Activated CD8-positive, alpha-beta T cell treated with anti-CD3 and anti-CD28 coated beads for 36 hours (primary cell): ENCODE measurements around the gene TNKS1BP1. TPM values are rescaled to one million over a fixed set of nuclear protein-coding genes. Genes with fewer than 3 reads are reported as not detected.

ENCODE experiments used
- ATAC-seq: fragments of 200-7000 bp; cut with Tn5 transposase; one replicate; pipeline ENCODE4 v1.10.0; 2021; ENCODE audit warnings: mild to moderate bottlenecking, moderate library complexity
- CTCF ChIA-PET: fragments of 350-600 bp; sonication (Branson Sonifier 250); formaldehyde crosslinking; loops from one replicate; lab custom pipeline; 2021; ENCODE audit warnings: antibody characterized with exemption; lab: Charles Lee
- POLR2A ChIA-PET: fragments of 350-600 bp; sonication (Branson Sonifier 250); formaldehyde crosslinking; loops from one replicate; lab custom pipeline; 2021; ENCODE audit warnings: antibody characterized with exemption; lab: Charles Lee
- DNase-seq: peaks from one replicate; pipeline ENCODE4 v3.0.0-alpha.2; 2020
- H3K27ac Mint-ChIP-seq: one replicate; pipeline ENCODE4 v1.8.0; 2021; ENCODE audit warnings: mild to moderate bottlenecking, mixed read lengths
- H3K27me3 Mint-ChIP-seq: one replicate; pipeline ENCODE4 v1.8.0; 2021; ENCODE audit warnings: mixed read lengths
- H3K36me3 Mint-ChIP-seq: one replicate; pipeline ENCODE4 v1.8.0; 2021; ENCODE audit warnings: low read depth, mixed read lengths
- H3K4me1 Mint-ChIP-seq: one replicate; pipeline ENCODE4 v1.8.0; 2021; ENCODE audit warnings: low read depth, mixed read lengths
- H3K4me3 Mint-ChIP-seq: one replicate; pipeline ENCODE4 v1.8.0; 2021; ENCODE audit warnings: mild to moderate bottlenecking, moderate library complexity, mixed read lengths
- H3K9me3 Mint-ChIP-seq: one replicate; pipeline ENCODE4 v1.8.0; 2021; ENCODE audit warnings: mixed read lengths
- intact Hi-C: fragments of 100-400 bp; cut with micrococcal nuclease; formaldehyde crosslinking; loops from one replicate; pipeline ENCODE4 v1.10.0; 2022
- total RNA-seq, 2 experiments: library from RNA; stranded (reverse); gene quantifications; one replicate each; pipeline ENCODE4 v1.2.3, GENCODE V29; 2021
- TF ChIP-seq, protein P1 (sequence below): fragments of 200-600 bp; IDR thresholded peaks from one replicate; pipeline ENCODE4 v1.8.0; 2022; ENCODE audit warnings: antibody characterized with exemption, mild to moderate bottlenecking

The TNKS1BP1 gene
- total RNA-seq, 2 experiments from 2014 or later: 18.4 to 23.2 TPM

DNA sequence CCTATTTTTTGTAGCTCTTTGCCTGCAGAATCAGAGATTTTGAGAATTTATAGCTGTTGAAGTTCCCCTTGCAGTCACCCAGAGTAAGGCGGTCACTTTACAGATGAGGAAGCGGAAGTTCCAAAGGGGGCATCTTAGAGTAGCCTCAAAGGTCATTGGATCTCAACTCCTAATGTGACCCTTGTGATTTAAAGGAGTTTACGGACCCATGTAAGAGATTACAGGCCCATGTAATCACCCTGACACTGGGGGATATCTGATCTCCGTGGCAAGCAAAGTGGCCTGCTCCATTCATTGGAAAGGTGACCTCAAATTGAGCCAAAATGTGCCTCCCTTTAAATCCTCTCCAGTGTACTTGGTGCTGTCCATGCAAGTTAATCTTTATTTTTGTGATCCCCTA lies 29.1 kb upstream of the TNKS1BP1 start:
- TF ChIP-seq, protein P1, sequence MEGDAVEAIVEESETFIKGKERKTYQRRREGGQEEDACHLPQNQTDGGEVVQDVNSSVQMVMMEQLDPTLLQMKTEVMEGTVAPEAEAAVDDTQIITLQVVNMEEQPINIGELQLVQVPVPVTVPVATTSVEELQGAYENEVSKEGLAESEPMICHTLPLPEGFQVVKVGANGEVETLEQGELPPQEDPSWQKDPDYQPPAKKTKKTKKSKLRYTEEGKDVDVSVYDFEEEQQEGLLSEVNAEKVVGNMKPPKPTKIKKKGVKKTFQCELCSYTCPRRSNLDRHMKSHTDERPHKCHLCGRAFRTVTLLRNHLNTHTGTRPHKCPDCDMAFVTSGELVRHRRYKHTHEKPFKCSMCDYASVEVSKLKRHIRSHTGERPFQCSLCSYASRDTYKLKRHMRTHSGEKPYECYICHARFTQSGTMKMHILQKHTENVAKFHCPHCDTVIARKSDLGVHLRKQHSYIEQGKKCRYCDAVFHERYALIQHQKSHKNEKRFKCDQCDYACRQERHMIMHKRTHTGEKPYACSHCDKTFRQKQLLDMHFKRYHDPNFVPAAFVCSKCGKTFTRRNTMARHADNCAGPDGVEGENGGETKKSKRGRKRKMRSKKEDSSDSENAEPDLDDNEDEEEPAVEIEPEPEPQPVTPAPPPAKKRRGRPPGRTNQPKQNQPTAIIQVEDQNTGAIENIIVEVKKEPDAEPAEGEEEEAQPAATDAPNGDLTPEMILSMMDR: no peak
- Mint-ChIP-seq H3K9me3 (peaks cover 2% of the 10 kb centered on the region), H3K4me3 (no peak overlapping the region), H3K36me3 (peaks cover 2% of the 10 kb centered on the region), H3K27ac (no peak overlapping the region), H3K4me1 (peaks cover 3% of the 10 kb centered on the region), H3K27me3 (peaks cover 14% of the 10 kb centered on the region)
- no peak for ATAC-seq
- ChIA-PET CTCF (interaction anchor here (1.5 to 10.8 kb wide), 4 partner anchors 26 to 140 kb away, joined by 4 to 117 read pairs (median 12); no protein-coding TSS in a partner anchor), POLR2A (no interaction called here)
- intact Hi-C loops: no loop called here
- DNase-seq: no peak

DNA sequence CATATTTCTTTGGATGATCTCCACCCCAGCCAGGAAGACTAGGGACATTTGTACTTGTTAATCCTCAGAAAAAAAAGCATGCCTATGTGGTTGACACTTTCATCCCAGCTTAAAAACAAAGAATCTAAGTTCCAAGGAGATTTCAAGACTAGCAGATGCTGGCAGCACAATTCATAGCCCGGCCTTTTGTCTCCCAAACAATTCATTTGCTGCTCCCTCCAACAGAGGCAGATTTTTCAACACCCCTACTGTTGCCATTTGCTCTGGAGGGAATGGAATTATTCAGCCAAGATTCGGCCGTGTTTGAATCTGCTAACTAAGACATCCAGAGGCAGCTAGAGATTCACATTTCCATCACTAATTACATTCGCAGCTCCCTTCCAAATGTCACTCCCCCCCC lies 28.7 kb upstream of the TNKS1BP1 start:
- TF ChIP-seq, protein P1: no peak
- no peak overlapping the region for H3K4me3 Mint-ChIP-seq
- H3K27me3 Mint-ChIP-seq: peaks cover 14% of the 10 kb centered on the region
- CTCF ChIA-PET: interaction anchor here (0.6 to 10.8 kb wide), 8 partner anchors 7 to 290 kb away, joined by 3 to 117 read pairs (median 4); no protein-coding TSS in a partner anchor
- no peak for DNase-seq
- H3K9me3 Mint-ChIP-seq: peaks cover 2% of the 10 kb centered on the region
- POLR2A ChIA-PET: interaction anchor here (1.2 to 1.4 kb wide), 2 partner anchors 43 to 129 kb away, joined by 3 to 4 read pairs; no protein-coding TSS in a partner anchor
- H3K4me1 Mint-ChIP-seq: peaks cover 3% of the 10 kb centered on the region
- no peak for ATAC-seq
- intact Hi-C loops: no loop called here
- peaks cover 2% of the 10 kb centered on the region for H3K36me3 Mint-ChIP-seq
- H3K27ac Mint-ChIP-seq: no peak overlapping the region

DNA sequence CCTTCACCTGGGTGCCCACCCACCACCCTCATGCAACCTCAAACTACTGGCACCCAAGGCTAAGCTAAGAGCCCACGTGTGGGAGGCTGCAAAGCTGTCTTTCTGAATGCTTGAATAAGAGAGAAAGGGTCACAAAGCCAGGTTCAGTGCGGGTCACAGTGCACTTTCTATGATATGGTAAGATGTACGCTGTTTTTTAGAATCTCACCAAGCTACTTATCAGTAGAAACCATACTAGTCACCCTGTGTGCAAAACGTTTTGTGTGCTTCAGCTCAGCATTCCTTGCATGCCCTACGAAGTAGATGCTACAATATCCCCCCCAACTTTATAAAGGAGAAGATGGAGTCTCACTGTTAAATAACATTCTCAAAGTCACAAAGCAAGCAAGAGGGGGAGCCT lies 28.3 kb upstream of the TNKS1BP1 start:
- H3K9me3 Mint-ChIP-seq: peaks cover 2% of the 10 kb centered on the region
- TF ChIP-seq, protein P1: no peak
- ChIA-PET POLR2A (interaction anchor here (1.2 to 1.4 kb wide), 2 partner anchors 44 to 129 kb away, joined by 3 to 4 read pairs; no protein-coding TSS in a partner anchor), CTCF (interaction anchor here (0.6 to 10.8 kb wide), 11 partner anchors 8 to 291 kb away, joined by 3 to 117 read pairs (median 4); no protein-coding TSS in a partner anchor)
- intact Hi-C loops: no loop called here
- DNase-seq (no peak), ATAC-seq (no peak)
- H3K36me3 Mint-ChIP-seq: peaks cover 2% of the 10 kb centered on the region
- H3K4me3 Mint-ChIP-seq: no peak overlapping the region
- H3K27me3 Mint-ChIP-seq: peaks cover 14% of the 10 kb centered on the region
- no peak overlapping the region for H3K27ac Mint-ChIP-seq
- peaks cover 3% of the 10 kb centered on the region for H3K4me1 Mint-ChIP-seq

DNA sequence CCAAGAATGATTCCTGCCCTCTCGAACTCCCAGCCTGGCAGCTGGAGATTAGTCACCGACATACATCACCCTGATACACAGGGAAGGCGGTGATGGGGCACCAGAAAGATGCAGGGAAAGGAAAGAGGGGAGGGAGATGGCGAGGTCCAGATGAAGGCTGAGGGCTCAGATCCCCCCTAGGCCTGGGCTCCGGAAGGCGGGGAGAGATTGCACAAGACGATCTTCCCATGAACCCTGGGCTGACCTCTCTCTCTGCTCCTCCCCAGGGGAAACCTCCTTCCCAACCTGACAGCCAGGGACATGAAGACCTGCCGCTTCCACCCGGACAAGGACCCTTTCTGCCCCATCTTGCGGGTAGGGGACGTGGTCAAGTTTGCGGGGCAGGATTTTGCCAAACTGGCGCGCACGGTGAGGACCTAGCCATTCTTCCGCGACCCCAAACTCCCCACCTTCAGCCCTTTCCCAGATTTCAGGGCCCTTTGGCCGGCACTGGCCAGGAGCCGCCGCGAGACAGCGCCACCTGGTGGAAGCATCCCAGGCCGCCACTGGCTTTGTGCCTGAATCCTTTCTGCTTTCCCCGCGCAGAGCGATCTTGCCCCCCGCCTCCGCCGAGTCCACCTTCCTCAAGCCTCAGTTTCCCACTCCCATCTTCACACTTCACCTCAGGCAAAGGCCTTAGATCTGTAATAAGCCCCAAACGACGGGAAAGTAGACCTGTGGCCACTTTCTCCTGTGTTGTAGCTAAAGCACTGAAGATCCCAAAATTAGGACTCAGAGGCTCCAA lies 24.9 kb upstream of the TNKS1BP1 start:
- Mint-ChIP-seq H3K4me3 (no peak overlapping the region), H3K4me1 (peaks cover 6% of the 10 kb centered on the region), H3K27me3 (peaks cover 9% of the 10 kb centered on the region), H3K9me3 (peaks cover 2% of the 10 kb centered on the region), H3K27ac (no peak overlapping the region), H3K36me3 (peaks cover 2% of the 10 kb centered on the region)
- POLR2A ChIA-PET: no interaction called here
- CTCF ChIA-PET: interaction anchor here (0.7 to 10.8 kb wide), 20 partner anchors 8 to 291 kb away, joined by 3 to 117 read pairs (median 3); partner anchors contain the start of genes P2RX3 and PRG3
- ATAC-seq: peak; percentile 68
- DNase-seq: peak; percentile 75
- intact Hi-C loops: loop anchor here (5.0 kb wide), 2 partner anchors 128 to 288 kb away; no protein-coding TSS in a partner anchor
- TF ChIP-seq, protein P1: peak; percentile 92
